H1 (cell line): ENCODE results near the gene RGS4. TPM values are rescaled to one million over a fixed set of nuclear protein-coding genes. Genes with fewer than 3 reads are reported as not detected.

Experiments used
- ATF2 ChIP-seq: IDR thresholded peaks from 2 replicates; pipeline ENCODE4 v1.6.1; 2012; ENCODE audit warnings: low read length, inconsistent platforms
- MAX ChIP-seq: IDR thresholded peaks from 2 replicates; pipeline ENCODE4 v1.6.1; 2012; ENCODE audit warnings: inconsistent platforms
- POLR2A ChIP-seq, 2 experiments: IDR thresholded peaks; 1 replicate in 1 of 2; 2 replicates in 1 of 2; pipeline ENCODE4 v1.6.1; 2011; ENCODE audit warnings: low read depth in 2 of 2, low read length in 2 of 2, mild to moderate bottlenecking in 2 of 2; ENCODE audit errors: control extremely low read depth in 1 of 2
- TAF1 ChIP-seq: IDR thresholded peaks from 2 replicates; pipeline ENCODE4 v1.6.1; 2011; ENCODE audit warnings: mild to moderate bottlenecking, low read depth, low read length
- TBP ChIP-seq: IDR thresholded peaks from 2 replicates; pipeline ENCODE4 v1.6.1; 2011; ENCODE audit warnings: low read depth, low read length, improper control_type of control experiment
- polyA plus RNA-seq, 7 experiments: library from polyadenylated mRNA; depleted of rRNA in 3 of 7; stranded (reverse) in 5 of 7; unstranded in 2 of 7; fragments of >200 nt in 5 of 7; fragments of 200-250 nt in 2 of 7; gene quantifications; 1 replicate in 5 of 7; 2 replicates in 1 of 7; 4 replicates in 1 of 7; pipeline versions ENCODE4 v1.2.1 to v1.2.3, GENCODE V29; 2011 to 2013; ENCODE audit warnings: missing spikeins in 2 of 7, mixed read lengths in 2 of 7
- total RNA-seq: library from RNA; stranded (reverse); fragmentation: NEBNext Ultra II Directional; extraction: Animal tissue kit (Norgen Biotek cat#: 25700); gene quantifications from 2 replicates; pipeline ENCODE4 v1.2.1, GENCODE V29; 2021

Gene RGS4
- total and polyA plus RNA-seq, 2 of the 8 experiments (the other 6 are each of a cell fraction or from before 2014, with no cell fraction given), result 0.26 to 0.74 TPM

- TF ChIP-seq ATF2 (no peak), TBP (no peak), MAX (no peak), TAF1 (no peak), POLR2A (IDR thresholded peaks at IDR 0.05; ENCODE audit: control extremely low read depth in 1 of 2, low read depth in 2 of 2, low read length in 2 of 2) (no peak)
Measured at GRCh38 chr1:163084330-163084729, 15.2 kb downstream of the RGS4 start (continued).
